Heart left ventricle (tissue), 16 donors: ENCODE measurements around the gene BARHL1. TPM values are rescaled to one million over a fixed set of nuclear protein-coding genes. Genes with fewer than 3 reads are reported as not detected.
"Not testable (repeated sequence)": the region's sequence is repeated elsewhere in the genome, so short reads cannot be mapped to it uniquely, and the experiment has no call there.

Experiments used
- ATAC-seq, 4 donors: fragments of 200-7000 bp; cut with Tn5 transposase; one replicate each; pipeline ENCODE4 v1.9.1; 2020 to 2022; ENCODE audit warnings: moderate library complexity in 4 of 4, mild to moderate bottlenecking in 3 of 4, moderate number of reproducible peaks in 1 of 4
- DNase-seq, 5 donors: peaks; one replicate each; pipeline ENCODE4 v3.0.0-alpha.2; 2020
- H3K27ac ChIP-seq, 12 donors: fragments of 200-600 bp; sonication (generic) in 4 of 12; one replicate each; pipeline versions ENCODE4 v1.5.0 to v1.8.0; 2016 to 2022; ENCODE audit warnings: mild to moderate bottlenecking in 2 of 12
- H3K27me3 ChIP-seq, 9 donors: fragments of 200-600 bp; sonication (generic) in 2 of 9; one replicate each; pipeline versions ENCODE4 v1.5.1 to v1.8.0; 2016 to 2022; ENCODE audit warnings: mild to moderate bottlenecking in 3 of 9
- H3K36me3 ChIP-seq, 9 donors: fragments of 200-600 bp; sonication (generic) in 2 of 9; one replicate each; pipeline versions ENCODE4 v1.5.0 to v1.8.0; 2018 to 2022; ENCODE audit warnings: mild to moderate bottlenecking in 2 of 9
- H3K4me1 ChIP-seq, 12 donors: fragments of 200-600 bp; sonication (generic) in 4 of 12; one replicate each; pipeline versions ENCODE4 v1.5.0 to v1.8.0; 2016 to 2022; ENCODE audit warnings: mild to moderate bottlenecking in 3 of 12
- H3K4me3 ChIP-seq, 12 donors: fragments of 200-600 bp; sonication (generic) in 4 of 12; one replicate each; pipeline versions ENCODE4 v1.5.0 to v1.8.0; 2017 to 2022; ENCODE audit warnings: mild to moderate bottlenecking in 9 of 12, moderate library complexity in 4 of 12
- H3K9me3 ChIP-seq, 12 donors: fragments of 200-600 bp; sonication (generic) in 4 of 12; one replicate each; pipeline versions ENCODE4 v1.5.0 to v1.8.0; 2016 to 2022; ENCODE audit warnings: mild to moderate bottlenecking in 1 of 12
- POLR2A ChIP-seq, 2 donors: fragments of 450-650 bp; IDR thresholded peaks; one replicate each; pipeline ENCODE4 v1.6.1; 2017; ENCODE audit warnings: antibody characterized with exemption in 2 of 2, mild to moderate bottlenecking in 2 of 2, moderate library complexity in 2 of 2
- WGBS, 4 donors: extraction: QIAGEN DNeasy Blood & Tissue Kit in 2 of 4; methylation state at CpG; one replicate each; pipeline versions ENCODE4 v1.1.5 to v1.1.7; 2013 to 2018; 5-methylcytosine and 5-hydroxymethylcytosine counted together
- intact Hi-C, 10 donors: fragments of 100-400 bp; cut with DNase I; formaldehyde crosslinking; loops; one replicate each; pipeline versions ENCODE4 v1.11.1 to v1.14.2; 2022
- polyA plus RNA-seq, 2 donors: library from polyadenylated mRNA; stranded (reverse); fragments of 200-250 nt; gene quantifications; one replicate each; pipeline ENCODE4 v1.2.3, GENCODE V29; 2013
- total RNA-seq, 9 donors: library from RNA; depleted of rRNA in 2 of 9; stranded (reverse); fragments of >200 nt in 2 of 9; fragmentation: NEBNext Ultra II Directional in 3 of 9; extraction: Animal tissue kit (Norgen Biotek cat#: 25700) in 3 of 9; gene quantifications; one replicate each; pipeline versions ENCODE4 v1.1.0 to v1.2.4, GENCODE V29; 2016 to 2023
- TF ChIP-seq, protein P1 (sequence below), 12 donors: fragments of 200-600 bp; sonication (generic) in 4 of 12; IDR thresholded peaks; one replicate each; pipeline versions ENCODE4 v1.5.0 to v1.8.0; 2018 to 2022; ENCODE audit warnings: antibody characterized with exemption in 12 of 12, mild to moderate bottlenecking in 5 of 12
- donor health status: ischemic (EF 13 %, LVEDD 7.1; RV severe dilation, severe dysfunction).
- donor health status: healthy with polysubstance abuse.
- donor health status: DM: no; HTN: yes; CAD: no.
- donor health status: DM: no; HTN: no; CAD: no.
- donor health status: ischemic (EF 25% LVEDD 6.9; RV normal size, moderate dysfunction).
- donor health status: ischemic (EF 25% LVEDD 5.7; RV mildly dilated, moderate dysfunction).
- donor health status: healthy.
- donor health status: DM: yes; HTN: yes; CAD: no.
- donor health status: ischemic (EF 35%, LVEDD 5.7; RV mildly dilated, moderate dysfunction).
- donor health status: nonischemic (EF 11% LVEDD 7.7; RV severe dilation, severe dysfunction).
- donor health status: DM: yes; HTN: yes; CAD: no.
- donor health status: PGD.
- donor health status: ischemic (EF 29% LVEDD 5.4; RV normal size, mild dysfunction).
- donor health status: nonischemic (EF 23%, LVEDD 6.1; RV moderate dilation, normal function).

BARHL1 gene
- total and polyA plus RNA-seq, 11 donors = not detected

DNA sequence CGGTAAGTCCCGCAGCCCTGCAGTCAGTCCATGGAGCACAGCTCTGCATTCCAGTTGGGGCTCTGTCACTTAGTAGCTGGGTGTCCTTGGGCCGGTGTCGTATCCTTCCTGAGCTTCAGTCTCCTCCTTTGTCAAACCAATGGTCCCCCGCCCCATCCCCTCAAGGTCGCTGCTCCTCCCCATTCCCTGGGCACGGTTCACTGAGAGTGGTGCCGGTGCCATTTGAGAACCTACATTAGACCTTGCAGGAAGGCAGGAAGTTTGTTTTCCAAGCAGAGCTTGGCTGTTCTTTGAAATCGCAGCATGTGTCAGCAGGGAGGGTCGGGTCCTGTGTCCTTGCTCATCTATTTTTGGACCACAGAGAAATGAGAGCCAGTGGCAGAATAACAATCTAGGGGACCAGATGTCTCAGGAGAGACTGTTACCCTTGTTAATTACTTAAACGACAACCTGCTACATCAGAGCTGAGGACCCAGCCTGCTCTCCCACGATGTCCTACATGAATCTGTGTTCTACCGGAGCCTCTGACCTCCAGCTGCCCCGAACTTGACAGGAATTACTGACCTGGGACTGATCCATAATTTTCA is 21.7 kb upstream of the BARHL1 start:
- H3K4me3 ChIP-seq = peak overlapping the region in 1 of 12 donors; percentile 13
- intact Hi-C loops = loop anchor here in 1 of 10 donors (5.0 kb wide), 1 partner anchor 148 kb away; the partner anchor contains the start of gene CFAP77
- TF ChIP-seq POLR2A (IDR thresholded peaks at IDR 0.05) = no peak
- TF ChIP-seq, protein P1, sequence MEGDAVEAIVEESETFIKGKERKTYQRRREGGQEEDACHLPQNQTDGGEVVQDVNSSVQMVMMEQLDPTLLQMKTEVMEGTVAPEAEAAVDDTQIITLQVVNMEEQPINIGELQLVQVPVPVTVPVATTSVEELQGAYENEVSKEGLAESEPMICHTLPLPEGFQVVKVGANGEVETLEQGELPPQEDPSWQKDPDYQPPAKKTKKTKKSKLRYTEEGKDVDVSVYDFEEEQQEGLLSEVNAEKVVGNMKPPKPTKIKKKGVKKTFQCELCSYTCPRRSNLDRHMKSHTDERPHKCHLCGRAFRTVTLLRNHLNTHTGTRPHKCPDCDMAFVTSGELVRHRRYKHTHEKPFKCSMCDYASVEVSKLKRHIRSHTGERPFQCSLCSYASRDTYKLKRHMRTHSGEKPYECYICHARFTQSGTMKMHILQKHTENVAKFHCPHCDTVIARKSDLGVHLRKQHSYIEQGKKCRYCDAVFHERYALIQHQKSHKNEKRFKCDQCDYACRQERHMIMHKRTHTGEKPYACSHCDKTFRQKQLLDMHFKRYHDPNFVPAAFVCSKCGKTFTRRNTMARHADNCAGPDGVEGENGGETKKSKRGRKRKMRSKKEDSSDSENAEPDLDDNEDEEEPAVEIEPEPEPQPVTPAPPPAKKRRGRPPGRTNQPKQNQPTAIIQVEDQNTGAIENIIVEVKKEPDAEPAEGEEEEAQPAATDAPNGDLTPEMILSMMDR (IDR thresholded peaks at IDR 0.05) = no peak
- ATAC-seq (peak in 3 of 4 donors; percentile 29 to 78 (median 50)), DNase-seq (no peak)
- peak overlapping the region in 2 of 12 donors; percentile 11 to 27 for H3K27ac ChIP-seq
- peaks cover 0 to 10% (median 0%) of the 10 kb centered on the region in 9 donors for H3K27me3 ChIP-seq
- H3K4me1 ChIP-seq = peaks cover 0 to 24% (median 4%) of the 10 kb centered on the region in 12 donors
- H3K36me3 ChIP-seq = no peaks in the 10 kb centered on the region
- H3K9me3 ChIP-seq = peaks cover 0 to 3% (median 0%) of the 10 kb centered on the region in 12 donors
- WGBS, 4 donors = 17 to 25% (median 22%) methylated on average over 13 to 14 of the region's 14 CpGs

DNA sequence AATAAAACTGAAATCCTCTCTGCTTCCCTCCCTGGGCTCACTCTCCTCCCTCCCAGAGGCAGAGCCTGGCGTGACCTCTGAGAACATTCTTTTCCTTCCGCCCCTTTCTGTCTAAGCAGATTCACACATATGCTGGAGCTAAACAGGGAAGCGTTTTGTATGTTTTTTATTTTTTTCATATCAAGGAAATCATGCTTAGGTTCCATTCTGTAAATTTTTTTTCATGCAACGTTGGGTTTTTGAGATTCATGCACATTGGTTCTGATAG is 20.2 kb upstream of the BARHL1 start:
- WGBS, 4 donors = 24 to 52% (median 37%) methylated on average over 4 of the region's 4 CpGs
- Histone ChIP-seq H3K4me3 (no peak overlapping the region), H3K27me3 (peaks cover 0 to 7% (median 0%) of the 10 kb centered on the region in 9 donors), H3K27ac (no peak overlapping the region), H3K4me1 (peaks cover 0 to 24% (median 4%) of the 10 kb centered on the region in 12 donors), H3K9me3 (peaks cover 0 to 3% (median 0%) of the 10 kb centered on the region in 12 donors), H3K36me3 (no peaks in the 10 kb centered on the region)
- ATAC-seq = peak in 1 of 4 donors; percentile 76
- intact Hi-C loops = loop anchor here in 1 of 10 donors (5.0 kb wide), 1 partner anchor 150 kb away; the partner anchor contains the start of gene CFAP77
- TF ChIP-seq, protein P1 (IDR thresholded peaks at IDR 0.05) = no peak
- TF ChIP-seq POLR2A (IDR thresholded peaks at IDR 0.05) = no peak
- DNase-seq = no peak

DNA sequence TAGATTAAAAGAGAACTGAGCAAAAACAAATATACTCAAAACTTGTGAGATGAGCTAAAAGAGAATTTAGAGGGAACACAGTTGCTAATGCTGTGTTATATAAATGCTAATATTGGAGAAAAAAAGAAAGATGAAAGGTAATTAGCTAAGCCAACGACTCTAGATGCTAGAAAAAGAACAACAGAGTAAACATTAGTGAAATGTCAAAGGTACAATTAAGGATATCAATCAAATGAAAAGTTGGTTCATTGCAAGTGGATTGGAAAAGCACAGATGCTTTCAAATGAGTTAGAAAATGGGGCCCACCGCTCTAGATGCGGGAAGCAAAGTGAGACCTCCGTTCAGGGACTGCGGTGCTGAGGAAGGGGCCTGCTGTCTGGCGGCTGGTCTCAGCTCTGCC is 17.9 kb upstream of the BARHL1 start:
- Histone ChIP-seq H3K36me3 (no peaks in the 10 kb centered on the region), H3K4me1 (peaks cover 0 to 24% (median 4%) of the 10 kb centered on the region in 12 donors), H3K9me3 (peaks cover 0 to 1% (median 0%) of the 10 kb centered on the region in 12 donors), H3K27ac (no peak overlapping the region), H3K4me3 (no peak overlapping the region), H3K27me3 (peaks cover 0 to 7% (median 0%) of the 10 kb centered on the region in 9 donors)
- DNase-seq (no peak), ATAC-seq (no peak)
- no peak for TF ChIP-seq POLR2A (IDR thresholded peaks at IDR 0.05)
- TF ChIP-seq, protein P1 (IDR thresholded peaks at IDR 0.05) = no peak
- 77 to 84% (median 82%) methylated on average over 6 of the region's 6 CpGs for WGBS, 4 donors
- intact Hi-C loops = loop anchor here in 1 of 10 donors (5.0 kb wide), 1 partner anchor 152 kb away; the partner anchor contains the start of gene CFAP77

DNA sequence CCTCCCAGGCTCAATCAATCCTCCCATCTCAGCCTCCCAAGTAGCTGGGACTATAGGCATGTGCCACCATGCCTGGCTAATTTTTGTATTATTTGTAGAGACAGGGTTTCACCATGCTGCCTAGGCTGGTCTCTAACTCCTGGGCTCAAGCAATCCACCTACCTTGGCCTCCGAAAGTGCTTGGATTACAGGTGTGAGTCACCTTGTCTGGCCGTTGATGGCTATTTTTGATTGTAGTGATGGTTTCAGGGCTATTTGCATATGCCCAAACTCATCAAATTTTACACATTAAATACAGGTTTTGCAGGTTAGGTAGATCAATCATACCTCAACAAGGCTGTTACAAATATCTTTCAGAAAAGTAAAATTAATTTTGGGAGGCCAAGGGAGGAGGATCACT is 13.6 kb upstream of the BARHL1 start:
- H3K36me3 ChIP-seq, H3K4me1 ChIP-seq, H3K4me3 ChIP-seq, H3K9me3 ChIP-seq, intact Hi-C loops, DNase-seq, ATAC-seq, H3K27ac ChIP-seq: not testable (repeated sequence)
- 82 to 89% (median 82%) methylated on average over 2 of the region's 2 CpGs for WGBS, 4 donors
- peaks cover 0 to 11% (median 0%) of the 10 kb centered on the region in 9 donors for H3K27me3 ChIP-seq
